ENCODE data around the gene SPATS2L. TPM values are rescaled to one million over a fixed set of nuclear protein-coding genes. Genes with fewer than 3 reads are reported as not detected.

The SPATS2L gene
- total RNA-seq, 1 donor from 2014 or later = 77.3 TPM

GRCh38 chr2:200488169-200488568 is 181.7 kb downstream of the SPATS2L start:
- peaks cover 4% of the 10 kb centered on the region for H3K36me3 ChIP-seq (ENCODE audit: control insufficient read depth, insufficient read depth, low read length)
- TF ChIP-seq, protein P1, sequence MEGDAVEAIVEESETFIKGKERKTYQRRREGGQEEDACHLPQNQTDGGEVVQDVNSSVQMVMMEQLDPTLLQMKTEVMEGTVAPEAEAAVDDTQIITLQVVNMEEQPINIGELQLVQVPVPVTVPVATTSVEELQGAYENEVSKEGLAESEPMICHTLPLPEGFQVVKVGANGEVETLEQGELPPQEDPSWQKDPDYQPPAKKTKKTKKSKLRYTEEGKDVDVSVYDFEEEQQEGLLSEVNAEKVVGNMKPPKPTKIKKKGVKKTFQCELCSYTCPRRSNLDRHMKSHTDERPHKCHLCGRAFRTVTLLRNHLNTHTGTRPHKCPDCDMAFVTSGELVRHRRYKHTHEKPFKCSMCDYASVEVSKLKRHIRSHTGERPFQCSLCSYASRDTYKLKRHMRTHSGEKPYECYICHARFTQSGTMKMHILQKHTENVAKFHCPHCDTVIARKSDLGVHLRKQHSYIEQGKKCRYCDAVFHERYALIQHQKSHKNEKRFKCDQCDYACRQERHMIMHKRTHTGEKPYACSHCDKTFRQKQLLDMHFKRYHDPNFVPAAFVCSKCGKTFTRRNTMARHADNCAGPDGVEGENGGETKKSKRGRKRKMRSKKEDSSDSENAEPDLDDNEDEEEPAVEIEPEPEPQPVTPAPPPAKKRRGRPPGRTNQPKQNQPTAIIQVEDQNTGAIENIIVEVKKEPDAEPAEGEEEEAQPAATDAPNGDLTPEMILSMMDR (IDR thresholded peaks at IDR 0.05; ENCODE audit: insufficient read depth, low read length, poor library complexity, severe bottlenecking) = no peak
- H3K4me3 ChIP-seq (ENCODE audit: low read depth, low read length) = no peak overlapping the region
- DNase-seq (ENCODE audit: low read depth) = no peak
- H3K27me3 ChIP-seq (ENCODE audit: control insufficient read depth, insufficient read depth, low read length) = no peaks in the 10 kb centered on the region

- H3K27me3 ChIP-seq (ENCODE audit: control insufficient read depth, insufficient read depth, low read length) = no peaks in the 10 kb centered on the region
- peaks cover 4% of the 10 kb centered on the region for H3K36me3 ChIP-seq (ENCODE audit: control insufficient read depth, insufficient read depth, low read length)
- DNase-seq (ENCODE audit: low read depth) = no peak
- TF ChIP-seq, protein P1 (IDR thresholded peaks at IDR 0.05; ENCODE audit: insufficient read depth, low read length, poor library complexity, severe bottlenecking) = no peak
- no peak overlapping the region for H3K4me3 ChIP-seq (ENCODE audit: low read depth, low read length)
Measured at GRCh38 chr2:200490001-200490400, 183.5 kb downstream of the SPATS2L start.

GRCh38 chr2:200492656-200493055 is 186.2 kb downstream of the SPATS2L start:
- H3K36me3 ChIP-seq (ENCODE audit: control insufficient read depth, insufficient read depth, low read length) = peaks cover 4% of the 10 kb centered on the region
- DNase-seq (ENCODE audit: low read depth) = no peak

DNA sequence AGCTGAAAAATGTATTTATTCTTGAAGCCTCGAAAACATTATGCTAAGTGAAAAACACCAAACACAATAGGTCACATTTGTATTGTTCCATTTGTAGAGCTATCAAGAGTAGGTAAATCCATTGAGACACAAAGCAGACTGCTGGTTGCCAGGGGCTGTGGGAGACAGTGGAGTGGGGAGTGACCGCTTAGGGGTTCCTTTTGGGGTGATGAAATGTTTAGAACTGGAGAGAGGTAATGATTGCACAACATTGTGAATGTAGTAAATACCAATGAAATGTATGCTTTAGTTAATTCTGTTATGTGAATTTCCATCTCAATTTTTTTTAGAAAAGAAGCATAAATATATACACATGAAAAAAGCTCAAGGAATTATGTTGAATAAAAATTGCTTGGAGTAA is 187.6 kb downstream of the SPATS2L start:
- H3K4me3 ChIP-seq (ENCODE audit: low read depth, low read length) = no peak overlapping the region
- H3K36me3 ChIP-seq (ENCODE audit: control insufficient read depth, insufficient read depth, low read length) = peaks cover 6% of the 10 kb centered on the region
- no peak for DNase-seq (ENCODE audit: low read depth)
- no peaks in the 10 kb centered on the region for H3K27me3 ChIP-seq (ENCODE audit: control insufficient read depth, insufficient read depth, low read length)
- TF ChIP-seq, protein P1 (IDR thresholded peaks at IDR 0.05; ENCODE audit: insufficient read depth, low read length, poor library complexity, severe bottlenecking) = no peak

More at GRCh38 chr2:200492656-200493055, 186.2 kb downstream of the SPATS2L start:
- TF ChIP-seq, protein P1 (IDR thresholded peaks at IDR 0.05; ENCODE audit: insufficient read depth, low read length, poor library complexity, severe bottlenecking) = no peak
- no peaks in the 10 kb centered on the region for H3K27me3 ChIP-seq (ENCODE audit: control insufficient read depth, insufficient read depth, low read length)
- no peak overlapping the region for H3K4me3 ChIP-seq (ENCODE audit: low read depth, low read length)

GRCh38 chr2:200496696-200497095 is 190.2 kb downstream of the SPATS2L start:
- no peak for DNase-seq (ENCODE audit: low read depth)
- H3K4me3 ChIP-seq (ENCODE audit: low read depth, low read length) = no peak overlapping the region
- peaks cover 4% of the 10 kb centered on the region for H3K36me3 ChIP-seq (ENCODE audit: control insufficient read depth, insufficient read depth, low read length)
- TF ChIP-seq, protein P1 (IDR thresholded peaks at IDR 0.05; ENCODE audit: insufficient read depth, low read length, poor library complexity, severe bottlenecking) = no peak
- no peaks in the 10 kb centered on the region for H3K27me3 ChIP-seq (ENCODE audit: control insufficient read depth, insufficient read depth, low read length)

- no peak overlapping the region for H3K4me3 ChIP-seq (ENCODE audit: low read depth, low read length)
- DNase-seq (ENCODE audit: low read depth) = no peak
- H3K27me3 ChIP-seq (ENCODE audit: control insufficient read depth, insufficient read depth, low read length) = no peaks in the 10 kb centered on the region
- peaks cover 1% of the 10 kb centered on the region for H3K36me3 ChIP-seq (ENCODE audit: control insufficient read depth, insufficient read depth, low read length)
- TF ChIP-seq, protein P1 (IDR thresholded peaks at IDR 0.05; ENCODE audit: insufficient read depth, low read length, poor library complexity, severe bottlenecking) = no peak
Measured at GRCh38 chr2:200498402-200499162, 192.1 kb downstream of the SPATS2L start.
